NCI-H524 (cell line): ENCODE measurements around the gene LASP1.

Experiments
- DNase-seq, 2 experiments: peaks; one replicate each; lab custom pipeline; 2025; lab: John Stamatoyannopoulos, UW

The LASP1 gene

GRCh38 chr17:38885728-38886642 is 16.1 kb downstream of the LASP1 start:
- peak; percentile 96 to 99 for DNase-seq

GRCh38 chr17:38886643-38887010 is 16.8 kb downstream of the LASP1 start:
- no peak for DNase-seq

GRCh38 chr17:38888842-38889241 is 19.0 kb downstream of the LASP1 start:
- no peak for DNase-seq

- no peak for DNase-seq
Observed at GRCh38 chr17:38889745-38890409, 20.0 kb downstream of the LASP1 start.

- DNase-seq, result no peak
Observed at GRCh38 chr17:38890410-38890746, 20.5 kb downstream of the LASP1 start.

- DNase-seq, result peak in 1 of 2 experiments; percentile 33
Observed at GRCh38 chr17:38891441-38891840, 21.6 kb downstream of the LASP1 start.

- DNase-seq, result no peak
Observed at GRCh38 chr17:38892083-38892482, 22.2 kb downstream of the LASP1 start.

GRCh38 chr17:38892620-38893019 is 22.8 kb downstream of the LASP1 start:
- no peak for DNase-seq

GRCh38 chr17:38893113-38893512 is 23.3 kb downstream of the LASP1 start:
- DNase-seq, result no peak

GRCh38 chr17:38893607-38894006 is 23.7 kb downstream of the LASP1 start:
- DNase-seq, result no peak

GRCh38 chr17:38894276-38894675 is 24.4 kb downstream of the LASP1 start:
- DNase-seq, result no peak

GRCh38 chr17:38896346-38896954 is 26.6 kb downstream of the LASP1 start:
- DNase-seq, result no peak

- no peak for DNase-seq
Observed at GRCh38 chr17:38897176-38897575, 27.3 kb downstream of the LASP1 start.

- DNase-seq, result no peak
Observed at GRCh38 chr17:38897671-38898290, 27.9 kb downstream of the LASP1 start.

GRCh38 chr17:38898291-38898679 is 28.4 kb downstream of the LASP1 start:
- DNase-seq, result no peak

- no peak for DNase-seq
Observed at GRCh38 chr17:38898812-38899348, 29.0 kb downstream of the LASP1 start.

GRCh38 chr17:38899421-38899820 is 29.6 kb downstream of the LASP1 start:
- no peak for DNase-seq

- no peak for DNase-seq
Observed at GRCh38 chr17:38900978-38901656, 31.3 kb downstream of the LASP1 start.

- no peak for DNase-seq
Observed at GRCh38 chr17:38903404-38903803, 33.5 kb downstream of the LASP1 start.

GRCh38 chr17:38904892-38905291 is 35.0 kb downstream of the LASP1 start:
- DNase-seq, result no peak

GRCh38 chr17:38905375-38905774 is 35.5 kb downstream of the LASP1 start:
- no peak for DNase-seq
